HG02981 (cell line): ENCODE measurements around the gene ZGPAT.
"Not testable (repeated sequence)": the region's sequence is repeated elsewhere in the genome, so short reads cannot be mapped to it uniquely, and the experiment has no call there.

ENCODE experiments used
- ATAC-seq: cut with Tn5 transposase; IDR thresholded peaks from one replicate; pipeline ENCODE4 v1.9.1; 2021; ENCODE audit warnings: mild to moderate bottlenecking, moderate library complexity; ENCODE audit not compliant: unreplicated experiment

ZGPAT gene

GRCh38 chr20:63707558-63708300 lies at the start of gene ZGPAT, which contains the start of gene ARFRP1:
Gene ZGPAT (plus strand): TSS chr20:63708039. CDS start chr20:63708581, 542 bp downstream.
Gene ARFRP1 (minus strand): TSS chr20:63707976. CDS start chr20:63707091, 885 bp downstream.
- peak; percentile 74 for ATAC-seq

DNA sequence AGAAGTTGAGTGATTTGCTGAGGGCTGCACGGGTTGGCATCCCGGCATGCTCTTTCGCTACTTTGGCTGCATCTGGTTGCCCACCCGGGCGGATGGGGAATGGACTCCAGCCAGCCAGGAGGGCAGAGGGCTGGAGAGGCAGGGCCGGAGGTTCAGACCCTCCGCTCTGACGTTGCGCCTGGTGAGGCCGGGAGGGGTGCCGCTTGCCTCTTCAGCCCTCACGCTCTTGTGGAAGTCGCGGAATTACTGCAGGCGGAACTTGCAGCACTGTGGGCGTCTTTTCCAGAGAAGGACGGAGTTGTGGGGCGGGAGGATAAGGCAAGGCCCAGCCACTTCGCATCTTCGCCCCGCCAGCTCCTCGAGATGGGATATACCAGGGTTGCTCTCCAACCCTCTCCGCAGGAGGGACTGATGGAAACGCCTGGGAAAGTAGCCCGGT lies 49.1 kb upstream of the ZGPAT start:
- ATAC-seq: peak; percentile 20

- no peak for ATAC-seq
These were observed 48.5 kb upstream of the ZGPAT start for GRCh38 chr20:63659370-63659769.

- not testable (repeated sequence) for ATAC-seq
These were observed 47.7 kb upstream of the ZGPAT start for GRCh38 chr20:63660174-63660573.

DNA sequence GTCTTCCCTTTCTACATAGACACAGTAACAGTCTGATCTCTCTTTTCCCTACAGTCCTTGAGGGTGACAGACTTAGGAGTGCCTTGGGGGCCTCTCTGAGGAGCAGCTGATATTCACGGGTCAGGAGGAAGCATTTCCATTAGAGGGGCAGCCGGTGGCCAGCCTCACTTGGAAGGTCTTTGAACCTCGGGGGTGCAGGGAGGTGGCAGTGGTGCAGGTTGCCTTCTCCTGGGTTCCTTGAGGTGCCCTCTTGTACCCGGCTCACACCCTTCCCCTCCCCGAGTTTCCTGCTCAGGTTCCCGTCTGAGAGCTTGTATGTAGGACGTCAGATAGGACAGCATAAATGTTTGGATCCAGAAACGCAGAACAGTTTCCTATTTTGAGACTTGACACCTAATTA lies 47.2 kb upstream of the ZGPAT start:
- ATAC-seq: no peak

- ATAC-seq: no peak
These were observed 46.7 kb upstream of the ZGPAT start for GRCh38 chr20:63661108-63661507.

DNA sequence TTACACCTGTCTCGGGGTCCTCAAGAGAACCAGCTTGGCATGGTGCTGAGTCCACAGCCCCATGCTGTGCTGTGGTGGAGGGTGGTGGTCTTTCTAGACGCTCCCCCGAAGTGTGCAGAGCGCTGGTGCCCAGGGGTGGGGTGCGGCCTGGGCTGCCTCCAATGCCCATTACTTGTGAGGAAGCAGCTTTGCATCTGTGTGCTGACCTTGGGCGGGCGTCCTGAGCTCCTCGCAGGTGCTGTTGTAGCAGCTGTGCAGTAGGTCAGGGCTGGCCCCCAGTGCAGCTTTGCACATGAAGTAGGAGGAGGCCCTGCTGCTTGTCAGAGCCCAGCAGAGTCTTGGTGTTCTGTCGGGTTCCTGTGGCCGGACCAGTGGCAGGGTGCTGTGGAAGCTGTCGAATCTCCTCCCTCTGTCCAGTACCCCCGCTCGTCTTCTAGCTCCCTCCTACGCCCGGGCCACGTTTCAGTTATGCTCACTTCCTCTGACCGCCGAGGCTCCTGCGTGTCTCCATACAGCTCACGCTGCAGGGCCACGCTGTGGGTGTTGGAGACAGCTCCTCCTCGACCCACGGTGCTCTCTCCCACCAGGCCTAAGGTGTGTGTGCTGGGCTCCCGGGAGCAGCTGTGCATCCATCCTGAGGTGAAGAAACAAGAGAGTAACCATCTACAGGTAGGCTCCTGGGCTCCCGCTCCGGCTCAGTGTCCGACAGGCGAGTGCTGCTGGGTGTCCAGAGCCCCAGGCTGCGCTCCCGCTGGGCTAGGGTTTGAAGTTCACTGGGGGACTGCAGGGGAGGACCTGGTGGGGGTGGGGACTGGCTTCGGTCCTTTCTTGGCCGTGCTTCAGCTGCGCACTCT lies 45.7 kb upstream of the ZGPAT start:
- ATAC-seq: no peak

GRCh38 chr20:63662813-63663189 lies 45.0 kb upstream of the ZGPAT start:
- no peak for ATAC-seq

DNA sequence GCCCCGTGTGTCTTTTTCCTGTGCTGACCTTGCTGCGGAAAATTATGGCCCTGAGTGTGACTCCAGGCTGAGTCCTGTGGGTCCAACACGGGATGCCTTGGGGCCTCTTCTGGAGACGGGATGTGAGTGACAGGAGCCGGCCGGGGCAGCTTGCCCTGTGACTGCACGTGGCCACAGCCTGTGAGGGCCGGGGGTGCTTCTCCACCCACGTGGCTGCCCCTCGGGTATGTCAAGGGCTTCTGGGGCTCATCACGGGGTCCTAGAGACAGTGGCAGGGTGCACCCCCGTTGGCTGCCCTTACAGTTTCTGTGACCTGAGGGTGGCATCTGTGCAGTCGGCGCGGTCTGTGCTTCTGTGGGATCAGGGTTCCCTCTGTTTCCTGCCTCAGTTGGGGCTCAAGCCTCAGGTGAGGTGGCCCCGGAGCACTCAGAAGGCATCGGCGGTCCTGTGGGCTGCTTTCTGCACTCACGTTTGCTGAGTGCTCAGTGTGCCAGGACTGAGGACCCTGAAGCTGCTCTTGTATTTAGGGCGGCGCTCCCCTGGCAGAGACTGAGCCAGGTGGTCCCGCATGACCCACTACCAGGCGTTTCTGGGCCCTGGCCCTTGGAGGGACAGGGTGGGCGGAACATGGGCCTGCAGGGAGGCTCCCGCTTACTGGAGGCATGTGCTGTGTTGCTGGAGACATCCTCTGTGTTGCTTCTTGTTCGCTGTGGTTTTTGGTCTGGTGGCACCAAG lies 44.3 kb upstream of the ZGPAT start:
- no peak for ATAC-seq

DNA sequence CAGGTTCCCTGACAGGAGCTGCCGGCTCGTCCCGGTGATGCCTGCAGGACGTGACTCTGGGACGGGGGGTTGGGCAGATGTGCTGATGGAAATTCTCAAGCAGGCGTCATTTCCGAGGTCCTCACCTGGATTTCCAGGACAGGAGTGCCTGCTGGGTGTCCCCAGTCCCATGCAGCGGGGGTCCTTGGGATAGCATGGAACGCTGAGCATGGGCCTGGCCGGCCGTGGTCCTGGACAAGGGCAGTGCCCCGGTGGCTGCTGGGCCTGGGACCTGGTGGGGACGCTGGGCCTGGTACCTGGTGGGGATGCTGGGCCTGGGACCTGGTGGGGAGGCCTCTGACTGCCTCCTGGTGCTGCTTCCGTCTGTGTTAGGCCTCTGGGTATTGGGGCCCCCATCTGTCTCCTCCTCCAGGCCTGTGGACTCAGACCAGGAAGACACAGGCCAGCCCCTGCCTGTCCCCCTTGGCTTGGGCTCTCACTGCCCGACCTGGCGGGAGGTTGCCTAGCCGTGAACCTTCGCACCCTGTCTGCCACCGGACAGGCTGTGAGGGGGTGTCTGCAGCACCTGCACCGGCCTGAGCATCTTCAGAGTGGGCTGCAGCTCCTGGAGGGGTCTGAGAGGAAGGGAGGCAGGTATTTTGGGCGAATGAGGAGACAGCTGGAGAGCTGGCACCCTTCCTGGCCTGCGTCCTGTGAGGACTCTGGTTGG lies 43.5 kb upstream of the ZGPAT start:
- no peak for ATAC-seq

DNA sequence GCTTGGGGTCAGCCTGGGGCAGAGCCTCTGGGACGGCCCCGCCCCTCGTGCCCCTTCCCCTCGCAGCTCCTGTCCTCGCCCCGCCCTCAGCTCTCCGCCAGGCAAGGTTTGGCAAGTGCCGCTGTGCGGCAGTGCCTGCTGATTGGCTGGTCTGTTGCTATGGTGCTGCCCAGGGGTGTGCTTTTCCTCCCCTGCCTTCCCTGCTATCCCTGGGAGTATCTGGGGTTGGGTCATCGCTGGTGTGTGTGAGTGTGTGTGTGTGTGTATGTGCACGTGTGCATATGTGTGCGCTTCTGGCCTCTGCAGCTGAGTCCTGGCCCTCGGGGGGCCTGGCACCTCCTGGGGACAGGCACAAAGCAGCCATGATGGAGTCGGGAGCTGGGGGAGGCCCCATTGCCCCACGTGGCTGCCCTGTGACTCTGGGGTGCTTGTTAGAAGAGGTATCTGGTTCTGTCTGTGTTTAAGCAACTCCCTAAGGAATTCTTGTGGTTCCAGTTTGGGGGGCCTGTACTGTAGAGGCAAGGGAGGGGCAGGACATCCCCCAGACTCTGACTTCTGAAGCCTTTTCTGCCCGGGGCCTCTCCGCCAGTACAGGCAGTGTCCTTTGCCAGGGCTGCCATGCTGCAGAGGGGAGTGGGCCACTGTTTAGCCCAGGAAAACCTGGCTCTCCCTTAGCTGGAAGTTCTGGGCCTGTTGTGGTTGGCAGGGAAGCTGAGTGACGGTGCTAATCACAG lies 42.8 kb upstream of the ZGPAT start:
- ATAC-seq: no peak

DNA sequence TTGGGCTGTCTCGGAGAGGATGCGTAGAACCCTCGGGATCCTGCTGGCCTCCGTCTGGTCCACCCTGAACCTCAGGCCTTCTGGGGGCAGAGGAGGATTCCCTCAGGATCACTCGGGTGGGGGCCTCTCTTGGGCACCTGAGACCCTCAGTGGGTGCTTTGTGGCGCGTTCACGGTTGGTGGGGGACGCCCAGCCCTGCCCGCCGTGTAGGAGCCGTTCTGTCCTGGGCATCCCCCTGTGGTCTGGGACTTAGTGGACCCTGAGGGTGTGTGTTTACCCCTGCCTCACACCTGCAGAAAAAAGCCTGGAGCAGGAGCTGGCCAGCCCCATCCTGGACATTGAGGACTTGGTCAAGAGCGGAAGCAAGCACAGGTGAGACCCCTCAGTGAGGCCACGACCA lies 42.1 kb upstream of the ZGPAT start:
- no peak for ATAC-seq

GRCh38 chr20:63667858-63668257 lies 40.0 kb upstream of the ZGPAT start:
- ATAC-seq: no peak

DNA sequence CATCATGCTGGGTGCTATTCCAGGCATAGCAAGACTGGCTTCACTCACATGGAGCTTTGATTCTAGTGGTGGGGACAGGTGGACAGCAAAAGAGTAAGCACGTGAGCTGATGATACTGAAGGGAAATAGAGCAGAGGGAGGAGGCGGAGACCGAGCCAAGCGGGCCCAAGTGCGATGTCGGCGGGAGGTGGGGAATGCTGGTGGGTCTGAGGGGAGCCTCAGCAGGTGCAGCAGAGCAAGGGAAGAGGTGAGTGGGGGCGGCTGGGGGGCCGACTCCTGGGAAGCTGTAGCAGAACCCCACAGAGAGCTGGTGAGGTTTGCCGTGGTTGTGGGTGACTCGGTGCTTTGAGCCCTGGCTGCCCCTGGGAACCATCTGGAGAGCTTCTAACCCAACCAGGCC lies 39.5 kb upstream of the ZGPAT start:
- ATAC-seq: no peak

- not testable (repeated sequence) for ATAC-seq
These were observed 36.1 kb upstream of the ZGPAT start for GRCh38 chr20:63671695-63672094.

GRCh38 chr20:63672666-63673065 lies 35.2 kb upstream of the ZGPAT start:
- no peak for ATAC-seq

DNA sequence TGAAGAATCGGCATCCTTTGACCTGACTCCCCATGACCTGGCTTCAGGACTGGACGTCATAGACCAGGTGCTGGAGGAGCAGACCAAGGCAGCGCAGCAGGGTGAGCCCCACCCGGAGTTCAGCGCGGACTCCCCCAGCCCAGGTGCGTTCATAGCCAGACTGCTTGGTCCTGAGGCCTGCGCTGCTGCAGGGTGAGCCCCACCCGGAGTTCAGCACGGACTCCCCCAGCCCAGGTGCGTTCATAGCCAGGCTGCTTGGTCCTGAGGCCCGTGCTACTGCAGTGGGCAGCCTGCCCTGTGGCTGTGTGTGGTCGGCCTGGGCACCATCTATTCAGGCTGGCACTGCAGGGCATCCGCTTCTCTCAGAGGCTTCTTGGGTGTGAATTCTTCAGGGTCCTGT lies 33.9 kb upstream of the ZGPAT start:
- ATAC-seq: no peak

DNA sequence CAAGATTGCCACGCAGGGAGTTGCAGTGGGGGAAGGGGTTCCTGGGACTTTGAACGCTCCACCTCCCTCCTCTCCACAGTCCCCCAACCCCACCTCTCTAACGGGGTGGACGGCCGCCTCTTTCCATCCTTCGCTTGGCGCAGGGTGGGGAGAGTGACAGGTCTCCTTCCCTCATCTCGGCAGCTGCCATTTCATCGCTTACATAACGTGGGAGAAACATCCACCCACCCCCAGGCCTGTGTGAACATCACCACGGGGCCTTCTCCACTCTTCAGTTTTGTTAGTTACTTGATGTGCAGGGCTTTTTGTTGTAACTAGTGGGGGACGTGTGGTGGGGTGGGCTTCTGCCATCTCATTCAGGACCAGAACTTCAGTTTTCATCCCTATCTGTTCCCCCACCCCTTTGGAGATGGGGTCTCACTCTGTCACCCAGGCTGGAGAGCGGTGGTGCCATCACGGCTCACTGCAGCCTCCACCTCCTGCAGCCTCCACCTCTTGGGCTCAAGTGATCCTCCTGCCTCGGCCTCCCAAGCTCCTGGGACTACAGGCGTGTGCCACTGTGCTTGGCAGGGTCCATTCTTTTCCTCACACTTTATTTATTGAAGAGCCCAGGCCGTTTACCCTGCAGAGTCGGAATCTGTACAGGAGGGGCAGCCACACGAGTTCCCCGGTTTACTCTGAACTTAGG lies 32.0 kb upstream of the ZGPAT start:
- ATAC-seq: no peak

- no peak for ATAC-seq
These were observed 29.8 kb upstream of the ZGPAT start for GRCh38 chr20:63678071-63678470.
